ENCODE data around the gene PHIP.
"Not testable (repeated sequence)": the region's sequence is repeated elsewhere in the genome, so short reads cannot be mapped to it uniquely, and the experiment has no call there.

PHIP gene

DNA sequence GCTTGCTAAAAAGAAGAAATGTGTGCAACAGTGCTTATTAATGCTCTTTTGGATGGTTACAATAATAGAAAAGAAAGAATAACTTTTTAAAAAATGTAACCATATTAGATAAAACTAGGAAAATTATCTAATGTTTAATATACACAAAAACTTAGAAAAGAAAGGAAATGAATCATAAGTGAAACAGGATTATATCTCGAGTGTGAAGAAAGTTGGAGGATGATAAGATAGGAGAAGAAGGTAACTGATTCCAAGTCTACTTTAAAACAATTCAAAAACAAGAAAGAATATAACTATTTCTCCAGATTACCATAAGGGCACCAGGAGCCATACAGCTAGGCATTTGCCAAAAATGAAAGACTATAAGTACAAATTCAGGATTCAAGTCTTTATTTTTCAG lies 73.0 kb downstream of the PHIP start:
- no peak for DNase-seq

DNA sequence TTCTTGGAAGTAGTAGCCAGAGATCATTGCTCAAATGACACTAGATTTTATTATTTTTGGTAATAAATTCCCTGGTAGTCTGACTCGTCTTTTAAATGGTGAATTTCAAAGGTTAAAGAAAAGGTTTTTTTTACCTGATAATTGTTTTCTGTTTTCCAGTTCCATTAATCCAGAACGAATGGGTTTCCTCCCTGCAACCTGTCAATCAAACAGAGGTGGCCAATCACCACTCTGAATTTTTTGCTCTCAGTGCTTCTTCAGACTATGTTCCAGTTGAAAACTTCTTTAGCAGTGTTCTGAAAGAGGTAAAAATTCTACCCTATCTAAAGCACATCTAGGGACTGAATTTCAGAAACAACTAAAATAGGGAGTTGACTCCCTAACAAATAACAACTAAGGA lies 73.8 kb downstream of the PHIP start:
- DNase-seq = no peak

- DNase-seq = no peak
Observed at GRCh38 chr6:79001415-79001814, 76.6 kb downstream of the PHIP start.

- DNase-seq = no peak
Observed at GRCh38 chr6:78999737-79000136, 78.3 kb downstream of the PHIP start.

GRCh38 chr6:78995946-78996345 lies 82.1 kb downstream of the PHIP start:
- no peak for DNase-seq

DNA sequence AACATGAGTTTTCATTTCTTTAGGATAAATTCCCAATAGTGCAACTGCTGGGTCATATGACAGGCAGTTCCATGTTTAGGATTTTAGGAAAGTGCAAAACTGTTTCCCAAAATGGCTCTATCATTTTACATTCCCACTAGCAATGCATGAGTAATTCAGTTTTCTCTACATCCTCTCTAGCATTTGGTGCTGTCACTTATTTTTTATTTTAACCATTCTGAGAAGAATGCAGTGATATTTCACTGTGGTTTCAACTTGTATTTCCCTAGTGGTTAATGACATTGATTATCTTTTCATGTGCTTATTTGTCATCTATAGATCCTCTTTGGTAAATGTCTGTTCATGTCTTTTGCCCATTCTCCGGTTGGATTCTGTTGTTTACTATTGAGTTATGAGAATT lies 82.7 kb downstream of the PHIP start:
- DNase-seq = no peak

- no peak for DNase-seq
Observed at GRCh38 chr6:78993955-78994354, 84.1 kb downstream of the PHIP start.

- DNase-seq = no peak
Observed at GRCh38 chr6:78989191-78989590, 88.9 kb downstream of the PHIP start.

DNA sequence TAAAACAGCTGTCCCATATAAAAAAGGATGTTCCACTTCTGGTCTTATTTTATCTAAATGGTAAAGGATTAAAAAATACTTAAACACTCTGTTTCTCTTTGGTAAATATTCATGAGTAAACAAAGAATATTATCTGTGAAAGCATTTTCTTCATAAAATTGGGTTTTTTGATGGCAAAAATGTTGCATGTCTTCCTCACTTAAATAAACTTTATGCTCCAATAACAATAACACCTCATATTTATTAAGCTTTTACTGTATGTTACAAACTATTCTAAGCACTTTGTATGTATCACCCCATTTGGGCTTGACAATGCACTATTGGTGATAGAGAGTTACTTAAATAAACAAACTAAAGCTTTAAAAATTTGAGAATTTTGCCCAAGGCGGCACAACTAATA lies 91.9 kb downstream of the PHIP start:
- no peak for DNase-seq

GRCh38 chr6:78984225-78984950 lies 93.7 kb downstream of the PHIP start:
- DNase-seq = no peak

DNA sequence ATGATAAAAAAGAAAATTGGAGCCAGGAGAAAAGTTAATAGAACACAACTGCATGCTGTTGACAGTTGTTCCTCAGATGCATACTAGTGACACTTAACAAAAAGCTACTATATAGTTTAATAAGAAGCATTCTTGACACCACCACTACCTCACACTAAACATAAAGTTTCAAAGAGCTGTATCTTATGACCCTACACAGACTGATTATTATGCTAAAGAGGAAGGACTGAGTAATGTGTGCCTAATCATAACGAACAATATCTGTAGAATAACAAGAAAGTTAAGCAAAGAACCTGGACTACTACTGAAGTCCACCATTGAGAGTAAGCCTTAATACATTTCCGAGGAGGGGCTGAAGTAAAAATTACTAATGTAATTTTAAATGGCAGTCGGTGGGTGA lies 110.9 kb downstream of the PHIP start:
- no peak for DNase-seq

DNA sequence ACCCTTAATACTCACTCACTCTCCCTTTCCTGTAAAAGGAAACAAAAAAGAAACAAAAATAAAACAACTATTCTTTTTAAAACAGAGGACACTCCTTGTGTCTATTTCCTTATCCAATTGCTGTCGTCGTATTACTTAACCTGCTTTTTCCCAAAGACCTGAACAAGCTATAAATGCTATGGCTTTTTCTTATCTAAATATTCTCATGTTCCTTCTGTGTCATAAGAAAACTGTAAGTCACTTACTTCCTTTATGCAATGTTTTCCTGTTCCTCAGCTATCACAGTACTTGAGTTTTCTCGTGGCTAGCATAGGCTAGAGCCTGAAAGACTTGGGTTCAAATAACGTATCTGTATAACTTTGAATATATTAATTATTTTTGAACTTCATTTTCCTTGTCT lies 111.5 kb downstream of the PHIP start:
- no peak for DNase-seq

DNA sequence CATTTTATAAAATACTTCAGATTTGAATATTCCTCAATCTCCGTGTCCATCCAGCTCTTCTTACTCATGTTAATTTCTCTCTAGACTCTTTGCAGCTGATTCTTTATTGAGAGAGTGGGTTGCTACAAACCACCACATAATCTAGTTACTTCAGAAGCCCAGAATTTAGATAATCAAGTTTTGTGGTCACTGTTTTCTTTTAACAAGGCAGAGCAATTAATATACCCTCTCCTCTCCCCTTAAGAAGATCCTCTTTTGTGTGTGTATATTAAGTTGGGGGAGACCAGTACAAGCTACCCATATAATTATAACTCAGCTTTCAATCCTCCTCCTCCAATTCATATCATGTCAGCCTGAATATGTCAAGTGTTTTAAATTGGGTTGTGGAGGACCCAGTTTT lies 115.6 kb downstream of the PHIP start:
- no peak for DNase-seq

DNA sequence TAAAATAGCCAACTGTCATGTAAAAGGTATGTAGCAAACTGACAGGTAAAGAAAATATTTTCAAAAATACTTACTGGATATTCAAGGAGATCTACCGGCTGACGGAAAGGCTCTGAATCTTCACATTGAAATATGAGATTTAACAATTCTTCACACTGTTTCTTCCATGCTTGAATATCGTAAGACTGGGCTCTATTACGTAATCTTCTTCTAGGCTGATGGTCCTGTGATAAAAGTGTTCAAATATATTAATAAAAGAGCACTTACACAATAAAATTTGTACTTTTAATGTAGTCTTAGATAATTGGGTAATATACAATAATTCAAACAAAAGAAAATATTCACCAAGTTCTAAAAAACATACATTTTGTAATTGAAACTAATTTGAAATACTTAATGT lies 123.3 kb downstream of the PHIP start:
- DNase-seq = no peak

- DNase-seq = no peak
Observed at GRCh38 chr6:78953798-78954197, 124.3 kb downstream of the PHIP start.

GRCh38 chr6:78952362-78952761 lies 125.7 kb downstream of the PHIP start:
- DNase-seq = no peak

DNA sequence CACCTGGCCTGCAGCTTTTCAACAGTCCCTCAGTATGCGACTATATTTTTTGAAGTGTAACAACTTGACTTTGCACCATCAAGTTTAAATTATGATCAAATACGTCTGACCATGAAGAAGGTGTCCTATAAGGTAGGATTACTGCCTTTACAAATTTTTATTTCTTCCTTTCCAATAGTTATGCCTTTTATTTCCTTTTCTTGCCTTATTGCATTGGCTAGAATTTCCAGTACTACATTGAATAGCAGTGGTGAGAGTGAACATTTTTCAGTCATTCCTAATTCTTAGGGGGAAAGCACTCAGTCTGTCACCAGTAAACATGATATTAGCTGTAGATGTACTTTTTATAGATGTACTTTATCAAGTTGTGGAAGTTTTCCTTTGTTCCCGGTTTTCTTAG lies 129.3 kb downstream of the PHIP start:
- no peak for DNase-seq

- no peak for DNase-seq
Observed at GRCh38 chr6:78947962-78948361, 130.1 kb downstream of the PHIP start.

GRCh38 chr6:78947529-78947928 lies 130.5 kb downstream of the PHIP start:
- no peak for DNase-seq

GRCh38 chr6:78942446-78942845 lies 135.6 kb downstream of the PHIP start:
- DNase-seq = no peak

GRCh38 chr6:78936515-78936914 lies 141.5 kb downstream of the PHIP start:
- no peak for DNase-seq

DNA sequence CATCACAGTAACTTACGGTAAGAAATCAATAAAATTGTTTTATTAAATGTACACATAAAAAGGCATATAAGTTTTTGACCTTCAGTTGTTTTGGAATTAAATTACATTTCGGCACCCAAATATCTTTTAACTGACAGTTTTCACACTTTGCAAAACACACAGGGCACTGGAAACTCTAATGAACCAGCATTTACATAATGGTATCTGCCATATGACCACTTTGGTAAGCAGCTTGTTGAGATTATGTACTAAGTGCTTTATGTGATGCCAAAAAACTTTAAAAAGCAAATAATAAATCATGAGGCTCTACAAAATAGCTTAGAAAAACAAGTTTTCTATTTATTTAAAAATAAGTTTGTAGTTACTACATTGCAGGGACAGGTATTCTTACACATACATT lies 142.5 kb downstream of the PHIP start:
- DNase-seq = no peak

GRCh38 chr6:78925317-78925716 lies 152.7 kb downstream of the PHIP start:
- no peak for DNase-seq

DNA sequence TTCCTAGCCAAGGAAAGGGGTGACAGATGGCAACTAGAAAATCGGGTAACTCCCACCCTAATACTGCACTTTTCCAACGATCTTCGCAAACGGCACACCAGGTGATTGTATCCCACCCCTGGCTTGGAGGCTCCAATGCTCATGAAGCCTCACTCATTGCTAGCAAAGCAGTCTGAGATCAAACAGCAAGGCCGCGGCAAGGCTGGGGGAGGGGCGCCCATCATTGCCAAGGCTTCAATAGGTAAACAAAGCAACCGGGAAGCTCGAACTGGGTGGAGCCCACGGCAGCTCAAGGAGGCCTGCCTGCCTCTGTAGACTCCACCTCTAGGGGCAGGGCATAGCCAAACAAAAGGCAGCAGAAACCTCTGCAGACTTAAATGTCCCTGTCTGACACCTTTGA lies 156.9 kb downstream of the PHIP start:
- DNase-seq = not testable (repeated sequence)

DNA sequence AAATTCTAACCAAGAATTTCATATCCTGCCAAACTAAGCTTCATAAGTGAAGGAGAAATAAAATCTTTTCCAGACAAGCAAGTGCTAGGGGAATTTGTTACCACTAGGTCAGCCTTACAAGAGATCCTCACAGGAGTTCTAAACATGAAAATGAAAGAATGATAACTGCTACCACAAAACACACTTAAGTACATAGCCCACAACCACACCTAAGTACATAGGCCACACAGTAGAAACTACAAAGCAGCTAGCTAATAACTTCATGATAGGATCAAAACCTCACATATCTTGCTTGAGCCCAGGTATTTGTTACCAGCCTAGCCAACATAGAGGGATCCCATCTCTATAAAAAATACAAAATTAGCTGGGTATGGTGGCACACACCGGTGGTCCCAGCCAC lies 160.3 kb downstream of the PHIP start:
- no peak for DNase-seq

DNA sequence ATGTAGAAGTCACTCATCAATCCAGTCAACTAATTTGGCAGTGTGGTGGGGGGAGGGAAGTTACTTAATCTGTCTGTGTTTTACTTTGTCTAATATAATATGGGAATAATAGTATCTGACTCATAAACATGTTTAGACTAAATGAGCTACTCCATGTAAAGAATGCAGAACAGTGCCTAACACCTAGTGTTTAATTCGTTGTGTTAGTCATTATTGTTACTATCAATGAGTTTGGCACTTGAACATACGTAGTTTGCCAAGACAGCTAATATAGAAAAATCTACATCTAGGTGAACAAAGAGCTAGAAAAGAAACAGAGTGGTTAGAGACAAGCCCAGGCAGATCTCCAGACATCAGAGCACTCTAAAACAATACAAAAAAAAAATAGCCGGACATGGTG lies 161.6 kb downstream of the PHIP start:
- DNase-seq = no peak
